HEK293 (cell line): ENCODE data around the gene KLHL40.

Source experiments
- CTCF ChIA-PET: fragments of 350-600 bp; formaldehyde crosslinking; extraction: SDS; loops from one replicate; lab custom pipeline; 2021; ENCODE audit warnings: antibody characterized with exemption; lab: Yijun Ruan, JAX
- POLR2A ChIA-PET: fragments of 300-600 bp; formaldehyde crosslinking; extraction: SDS; loops from one replicate; lab custom pipeline; 2020; ENCODE audit warnings: antibody characterized with exemption, inconsistent platforms; lab: Yijun Ruan, JAX
- H3K27ac ChIP-seq: fragments of 200-500 bp; sonication (Bioruptor generic); 2 replicates; pipeline ENCODE4 v1.5.1; 2014; ENCODE audit warnings: low read depth, low read length, control low read depth, inconsistent platforms; ENCODE audit errors: extremely low read depth
- H3K36me3 ChIP-seq, 2 experiments: fragments of 200-500 bp in 1 of 2; sonication (Bioruptor generic) in 1 of 2; 1 replicate in 1 of 2; 2 replicates in 1 of 2; pipeline ENCODE4 v1.5.1; 2014 to 2017; ENCODE audit warnings: inconsistent platforms in 2 of 2, low read length in 2 of 2; ENCODE audit not compliant: control insufficient read depth in 2 of 2, insufficient read depth in 1 of 2
- H3K4me1 ChIP-seq: fragments of 200-500 bp; sonication (Bioruptor generic); 2 replicates; pipeline ENCODE4 v1.5.1; 2014; ENCODE audit warnings: mild to moderate bottlenecking, low read length, inconsistent platforms; ENCODE audit not compliant: control insufficient read depth, insufficient read depth
- H3K4me3 ChIP-seq: 2 replicates; pipeline ENCODE4 v1.5.1; 2011; ENCODE audit warnings: low read depth, mild to moderate bottlenecking, control low read depth, low read length, moderate library complexity
- H3K9me3 ChIP-seq: fragments of 200-500 bp; sonication (Bioruptor generic); 2 replicates; pipeline ENCODE4 v1.5.1; 2014; ENCODE audit warnings: low read depth, low read length, inconsistent platforms; ENCODE audit not compliant: control insufficient read depth, insufficient read depth
- EGR2 ChIP-seq: fragments of 450-650 bp; formaldehyde crosslinking; IDR thresholded peaks from 2 replicates; pipeline ENCODE4 v1.5.1; 2016; ENCODE audit warnings: low read depth, missing biosample characterization, missing genetic modification characterization
- GLIS1 ChIP-seq: fragments of 450-650 bp; formaldehyde crosslinking; IDR thresholded peaks from 2 replicates; pipeline ENCODE4 v1.5.1; 2016; ENCODE audit warnings: missing biosample characterization, missing genetic modification characterization
- KLF1 ChIP-seq: fragments of 450-650 bp; formaldehyde crosslinking; IDR thresholded peaks from 2 replicates; pipeline ENCODE4 v1.5.1; 2016; ENCODE audit warnings: missing biosample characterization, missing genetic modification characterization
- SP2 ChIP-seq: fragments of 450-650 bp; formaldehyde crosslinking; IDR thresholded peaks from 2 replicates; pipeline ENCODE4 v1.5.1; 2016; ENCODE audit warnings: missing biosample characterization, missing genetic modification characterization
- SP7 ChIP-seq: fragments of 450-650 bp; formaldehyde crosslinking; IDR thresholded peaks from 2 replicates; pipeline ENCODE4 v1.5.1; 2016; ENCODE audit warnings: missing biosample characterization, missing genetic modification characterization
- ZEB2 ChIP-seq: fragments of 450-650 bp; formaldehyde crosslinking; IDR thresholded peaks from 2 replicates; pipeline ENCODE4 v1.5.1; 2016; ENCODE audit warnings: missing biosample characterization, missing genetic modification characterization
- ZFP37 ChIP-seq: fragments of 450-650 bp; formaldehyde crosslinking; IDR thresholded peaks from 2 replicates; pipeline ENCODE4 v1.5.1; 2016; ENCODE audit warnings: missing biosample characterization, missing genetic modification characterization
- ZNF19 ChIP-seq: fragments of 450-650 bp; formaldehyde crosslinking; IDR thresholded peaks from 2 replicates; pipeline ENCODE4; 2016; ENCODE audit warnings: missing biosample characterization, missing genetic modification characterization, low read depth
- ZNF23 ChIP-seq: fragments of 450-650 bp; formaldehyde crosslinking; IDR thresholded peaks from 2 replicates; pipeline ENCODE4 v1.5.1; 2016; ENCODE audit warnings: missing biosample characterization, missing genetic modification characterization, borderline replicate concordance
- ZNF335 ChIP-seq: fragments of 450-650 bp; formaldehyde crosslinking; conservative IDR thresholded peaks from 2 replicates; pipeline ENCODE4 v1.5.1; 2016; ENCODE audit warnings: missing biosample characterization, missing genetic modification characterization
- ZNF624 ChIP-seq: fragments of 450-650 bp; formaldehyde crosslinking; IDR thresholded peaks from 2 replicates; pipeline ENCODE4 v1.5.1; 2017; ENCODE audit warnings: missing biosample characterization, missing genetic modification characterization
- ZNF701 ChIP-seq: fragments of 450-650 bp; formaldehyde crosslinking; IDR thresholded peaks from 2 replicates; pipeline ENCODE4 v1.5.1; 2016; ENCODE audit warnings: missing biosample characterization, missing genetic modification characterization
- ZNF777 ChIP-seq: fragments of 450-650 bp; formaldehyde crosslinking; IDR thresholded peaks from 2 replicates; pipeline ENCODE4 v1.5.1; 2017; ENCODE audit warnings: missing biosample characterization, missing genetic modification characterization, borderline replicate concordance
- ZXDB ChIP-seq: fragments of 450-650 bp; formaldehyde crosslinking; IDR thresholded peaks from 2 replicates; pipeline ENCODE4 v1.5.1; 2016; ENCODE audit warnings: missing biosample characterization, missing genetic modification characterization
- TF ChIP-seq, protein P1 (sequence below): fragments of 450-650 bp; formaldehyde crosslinking; IDR thresholded peaks from 2 replicates; pipeline ENCODE4 v1.5.1; 2016; ENCODE audit warnings: missing biosample characterization, missing genetic modification characterization, borderline replicate concordance
- TF ChIP-seq, protein P2 (sequence below): fragments of 450-650 bp; IDR thresholded peaks from 2 replicates; pipeline ENCODE4 v1.5.1; 2018; ENCODE audit warnings: missing biosample characterization, mild to moderate bottlenecking, missing genetic modification characterization
- TF ChIP-seq, protein P3 (sequence below): fragments of 450-650 bp; formaldehyde crosslinking; conservative IDR thresholded peaks from 2 replicates; pipeline ENCODE4 v1.5.1; 2016; ENCODE audit warnings: low read depth, missing biosample characterization, missing genetic modification characterization
- TF ChIP-seq, protein P4 (sequence below): fragments of 450-650 bp; formaldehyde crosslinking; IDR thresholded peaks from 2 replicates; pipeline ENCODE4 v1.5.0; 2017; ENCODE audit warnings: missing biosample characterization, missing genetic modification characterization, borderline replicate concordance

Gene KLHL40

DNA sequence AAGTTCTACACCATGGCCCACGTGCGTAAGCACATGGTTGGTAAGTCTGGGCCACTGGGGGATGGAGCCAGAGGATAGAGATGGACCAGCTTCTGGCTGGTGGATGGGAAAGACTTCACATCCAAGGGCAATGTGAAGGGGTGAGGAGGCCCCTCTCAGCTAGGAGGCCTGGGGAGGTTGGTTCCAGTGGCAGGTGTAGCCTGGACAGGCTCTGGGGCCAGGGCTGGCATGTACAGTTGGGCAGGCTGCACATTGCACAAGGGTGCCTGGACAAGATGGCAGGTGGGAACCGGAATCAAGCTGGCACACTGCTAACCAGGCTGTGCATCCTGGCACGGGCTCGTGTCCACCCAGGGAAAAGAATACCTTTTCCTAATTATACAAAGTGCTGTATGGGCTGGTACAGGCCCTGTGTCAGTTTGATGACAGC lies 23.7 kb upstream of the KLHL40 start:
- Histone ChIP-seq H3K36me3 (peaks cover 0 to 57% of the 10 kb centered on the region in 2 experiments; a peak in 1 of 3 replicates), H3K9me3 (no peaks in the 10 kb centered on the region), H3K27ac (no peak overlapping the region), H3K4me1 (no peaks in the 10 kb centered on the region), H3K4me3 (no peak overlapping the region)
- TF ChIP-seq, protein P1, sequence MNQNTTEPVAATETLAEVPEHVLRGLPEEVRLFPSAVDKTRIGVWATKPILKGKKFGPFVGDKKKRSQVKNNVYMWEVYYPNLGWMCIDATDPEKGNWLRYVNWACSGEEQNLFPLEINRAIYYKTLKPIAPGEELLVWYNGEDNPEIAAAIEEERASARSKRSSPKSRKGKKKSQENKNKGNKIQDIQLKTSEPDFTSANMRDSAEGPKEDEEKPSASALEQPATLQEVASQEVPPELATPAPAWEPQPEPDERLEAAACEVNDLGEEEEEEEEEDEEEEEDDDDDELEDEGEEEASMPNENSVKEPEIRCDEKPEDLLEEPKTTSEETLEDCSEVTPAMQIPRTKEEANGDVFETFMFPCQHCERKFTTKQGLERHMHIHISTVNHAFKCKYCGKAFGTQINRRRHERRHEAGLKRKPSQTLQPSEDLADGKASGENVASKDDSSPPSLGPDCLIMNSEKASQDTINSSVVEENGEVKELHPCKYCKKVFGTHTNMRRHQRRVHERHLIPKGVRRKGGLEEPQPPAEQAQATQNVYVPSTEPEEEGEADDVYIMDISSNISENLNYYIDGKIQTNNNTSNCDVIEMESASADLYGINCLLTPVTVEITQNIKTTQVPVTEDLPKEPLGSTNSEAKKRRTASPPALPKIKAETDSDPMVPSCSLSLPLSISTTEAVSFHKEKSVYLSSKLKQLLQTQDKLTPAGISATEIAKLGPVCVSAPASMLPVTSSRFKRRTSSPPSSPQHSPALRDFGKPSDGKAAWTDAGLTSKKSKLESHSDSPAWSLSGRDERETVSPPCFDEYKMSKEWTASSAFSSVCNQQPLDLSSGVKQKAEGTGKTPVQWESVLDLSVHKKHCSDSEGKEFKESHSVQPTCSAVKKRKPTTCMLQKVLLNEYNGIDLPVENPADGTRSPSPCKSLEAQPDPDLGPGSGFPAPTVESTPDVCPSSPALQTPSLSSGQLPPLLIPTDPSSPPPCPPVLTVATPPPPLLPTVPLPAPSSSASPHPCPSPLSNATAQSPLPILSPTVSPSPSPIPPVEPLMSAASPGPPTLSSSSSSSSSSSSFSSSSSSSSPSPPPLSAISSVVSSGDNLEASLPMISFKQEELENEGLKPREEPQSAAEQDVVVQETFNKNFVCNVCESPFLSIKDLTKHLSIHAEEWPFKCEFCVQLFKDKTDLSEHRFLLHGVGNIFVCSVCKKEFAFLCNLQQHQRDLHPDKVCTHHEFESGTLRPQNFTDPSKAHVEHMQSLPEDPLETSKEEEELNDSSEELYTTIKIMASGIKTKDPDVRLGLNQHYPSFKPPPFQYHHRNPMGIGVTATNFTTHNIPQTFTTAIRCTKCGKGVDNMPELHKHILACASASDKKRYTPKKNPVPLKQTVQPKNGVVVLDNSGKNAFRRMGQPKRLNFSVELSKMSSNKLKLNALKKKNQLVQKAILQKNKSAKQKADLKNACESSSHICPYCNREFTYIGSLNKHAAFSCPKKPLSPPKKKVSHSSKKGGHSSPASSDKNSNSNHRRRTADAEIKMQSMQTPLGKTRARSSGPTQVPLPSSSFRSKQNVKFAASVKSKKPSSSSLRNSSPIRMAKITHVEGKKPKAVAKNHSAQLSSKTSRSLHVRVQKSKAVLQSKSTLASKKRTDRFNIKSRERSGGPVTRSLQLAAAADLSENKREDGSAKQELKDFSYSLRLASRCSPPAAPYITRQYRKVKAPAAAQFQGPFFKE (tag by site-specific recombination), result no peak
- TF ChIP-seq ZNF23 (no peak), ZNF777 (no peak), ZNF19 (tag by site-specific recombination) (no peak), EGR2 (no peak), ZFP37 (tag by site-specific recombination) (no peak), SP2 (tag by site-specific recombination) (no peak), ZXDB (no peak), GLIS1 (tag by site-specific recombination) (no peak), ZNF335 (tag by site-specific recombination) (no peak), ZNF701 (tag by site-specific recombination) (no peak), SP7 (tag by site-specific recombination) (no peak), ZEB2 (no peak), ZNF624 (tag by site-specific recombination) (no peak), KLF1 (tag by site-specific recombination) (no peak)
- TF ChIP-seq, protein P2, sequence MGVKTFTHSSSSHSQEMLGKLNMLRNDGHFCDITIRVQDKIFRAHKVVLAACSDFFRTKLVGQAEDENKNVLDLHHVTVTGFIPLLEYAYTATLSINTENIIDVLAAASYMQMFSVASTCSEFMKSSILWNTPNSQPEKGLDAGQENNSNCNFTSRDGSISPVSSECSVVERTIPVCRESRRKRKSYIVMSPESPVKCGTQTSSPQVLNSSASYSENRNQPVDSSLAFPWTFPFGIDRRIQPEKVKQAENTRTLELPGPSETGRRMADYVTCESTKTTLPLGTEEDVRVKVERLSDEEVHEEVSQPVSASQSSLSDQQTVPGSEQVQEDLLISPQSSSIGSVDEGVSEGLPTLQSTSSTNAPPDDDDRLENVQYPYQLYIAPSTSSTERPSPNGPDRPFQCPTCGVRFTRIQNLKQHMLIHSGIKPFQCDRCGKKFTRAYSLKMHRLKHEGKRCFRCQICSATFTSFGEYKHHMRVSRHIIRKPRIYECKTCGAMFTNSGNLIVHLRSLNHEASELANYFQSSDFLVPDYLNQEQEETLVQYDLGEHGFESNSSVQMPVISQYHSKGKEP, result no peak
- TF ChIP-seq, protein P3, sequence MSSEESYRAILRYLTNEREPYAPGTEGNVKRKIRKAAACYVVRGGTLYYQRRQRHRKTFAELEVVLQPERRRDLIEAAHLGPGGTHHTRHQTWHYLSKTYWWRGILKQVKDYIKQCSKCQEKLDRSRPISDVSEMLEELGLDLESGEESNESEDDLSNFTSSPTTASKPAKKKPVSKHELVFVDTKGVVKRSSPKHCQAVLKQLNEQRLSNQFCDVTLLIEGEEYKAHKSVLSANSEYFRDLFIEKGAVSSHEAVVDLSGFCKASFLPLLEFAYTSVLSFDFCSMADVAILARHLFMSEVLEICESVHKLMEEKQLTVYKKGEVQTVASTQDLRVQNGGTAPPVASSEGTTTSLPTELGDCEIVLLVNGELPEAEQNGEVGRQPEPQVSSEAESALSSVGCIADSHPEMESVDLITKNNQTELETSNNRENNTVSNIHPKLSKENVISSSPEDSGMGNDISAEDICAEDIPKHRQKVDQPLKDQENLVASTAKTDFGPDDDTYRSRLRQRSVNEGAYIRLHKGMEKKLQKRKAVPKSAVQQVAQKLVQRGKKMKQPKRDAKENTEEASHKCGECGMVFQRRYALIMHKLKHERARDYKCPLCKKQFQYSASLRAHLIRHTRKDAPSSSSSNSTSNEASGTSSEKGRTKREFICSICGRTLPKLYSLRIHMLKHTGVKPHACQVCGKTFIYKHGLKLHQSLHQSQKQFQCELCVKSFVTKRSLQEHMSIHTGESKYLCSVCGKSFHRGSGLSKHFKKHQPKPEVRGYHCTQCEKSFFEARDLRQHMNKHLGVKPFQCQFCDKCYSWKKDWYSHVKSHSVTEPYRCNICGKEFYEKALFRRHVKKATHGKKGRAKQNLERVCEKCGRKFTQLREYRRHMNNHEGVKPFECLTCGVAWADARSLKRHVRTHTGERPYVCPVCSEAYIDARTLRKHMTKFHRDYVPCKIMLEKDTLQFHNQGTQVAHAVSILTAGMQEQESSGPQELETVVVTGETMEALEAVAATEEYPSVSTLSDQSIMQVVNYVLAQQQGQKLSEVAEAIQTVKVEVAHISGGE (tag by site-specific recombination), result no peak
- TF ChIP-seq, protein P4, sequence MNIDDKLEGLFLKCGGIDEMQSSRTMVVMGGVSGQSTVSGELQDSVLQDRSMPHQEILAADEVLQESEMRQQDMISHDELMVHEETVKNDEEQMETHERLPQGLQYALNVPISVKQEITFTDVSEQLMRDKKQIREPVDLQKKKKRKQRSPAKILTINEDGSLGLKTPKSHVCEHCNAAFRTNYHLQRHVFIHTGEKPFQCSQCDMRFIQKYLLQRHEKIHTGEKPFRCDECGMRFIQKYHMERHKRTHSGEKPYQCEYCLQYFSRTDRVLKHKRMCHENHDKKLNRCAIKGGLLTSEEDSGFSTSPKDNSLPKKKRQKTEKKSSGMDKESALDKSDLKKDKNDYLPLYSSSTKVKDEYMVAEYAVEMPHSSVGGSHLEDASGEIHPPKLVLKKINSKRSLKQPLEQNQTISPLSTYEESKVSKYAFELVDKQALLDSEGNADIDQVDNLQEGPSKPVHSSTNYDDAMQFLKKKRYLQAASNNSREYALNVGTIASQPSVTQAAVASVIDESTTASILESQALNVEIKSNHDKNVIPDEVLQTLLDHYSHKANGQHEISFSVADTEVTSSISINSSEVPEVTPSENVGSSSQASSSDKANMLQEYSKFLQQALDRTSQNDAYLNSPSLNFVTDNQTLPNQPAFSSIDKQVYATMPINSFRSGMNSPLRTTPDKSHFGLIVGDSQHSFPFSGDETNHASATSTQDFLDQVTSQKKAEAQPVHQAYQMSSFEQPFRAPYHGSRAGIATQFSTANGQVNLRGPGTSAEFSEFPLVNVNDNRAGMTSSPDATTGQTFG (tag by site-specific recombination), result no peak
- CTCF ChIA-PET, result interaction anchor here (1.4 kb wide), 1 partner anchor 27 kb away, joined by 3 read pairs; no protein-coding TSS in a partner anchor
- POLR2A ChIA-PET, result no interaction called here
